ENCODE results near the gene KIAA1958. TPM values are rescaled to one million over a fixed set of nuclear protein-coding genes. Genes with fewer than 3 reads are reported as not detected.

The KIAA1958 gene
- total RNA-seq, 1 experiment from 2014 or later = 5.8 TPM

DNA sequence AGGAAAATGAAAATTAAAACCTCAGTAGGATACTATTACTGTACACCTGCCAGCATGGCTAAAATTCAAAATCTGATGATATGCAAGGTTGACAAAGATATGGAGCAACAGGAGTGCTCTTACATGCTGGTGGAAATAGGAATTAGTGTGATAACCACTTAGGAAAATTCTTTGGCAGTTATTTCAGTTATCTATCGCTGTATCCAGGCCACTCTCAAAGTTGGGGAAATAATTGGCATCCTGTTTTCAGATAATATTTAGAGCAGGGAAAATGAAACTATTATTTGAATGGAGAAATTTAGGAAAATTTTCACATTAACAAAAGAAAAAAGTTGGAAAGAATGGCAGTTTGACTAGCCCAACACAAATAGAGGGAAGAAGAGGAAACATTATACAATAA lies 50.9 kb downstream of the KIAA1958 start:
- POLR2A ChIA-PET = no interaction called here
- H3K4me1 Mint-ChIP-seq (ENCODE audit: insufficient read depth, unreplicated experiment) = peaks cover 9% of the 10 kb centered on the region
- H3K36me3 Mint-ChIP-seq (ENCODE audit: insufficient read depth, unreplicated experiment) = no peaks in the 10 kb centered on the region
- no peak for TF ChIP-seq CTCF (IDR thresholded peaks at IDR 0.05; ENCODE audit: unreplicated experiment)
- CTCF ChIA-PET = no interaction called here
- intact Hi-C loops (cut with micrococcal nuclease) = no loop called here
- no peaks in the 10 kb centered on the region for H3K27me3 Mint-ChIP-seq (ENCODE audit: insufficient read depth, unreplicated experiment)
- no peak overlapping the region for H3K4me3 Mint-ChIP-seq (ENCODE audit: unreplicated experiment)
- BruUV-seq (replicated peaks) = no TSS peak
- no peak for DNase-seq (ENCODE audit: unreplicated experiment)
- H3K27ac Mint-ChIP-seq (ENCODE audit: low read depth, unreplicated experiment) = no peak overlapping the region
- no peaks in the 10 kb centered on the region for H3K9me3 Mint-ChIP-seq (ENCODE audit: unreplicated experiment)

DNA sequence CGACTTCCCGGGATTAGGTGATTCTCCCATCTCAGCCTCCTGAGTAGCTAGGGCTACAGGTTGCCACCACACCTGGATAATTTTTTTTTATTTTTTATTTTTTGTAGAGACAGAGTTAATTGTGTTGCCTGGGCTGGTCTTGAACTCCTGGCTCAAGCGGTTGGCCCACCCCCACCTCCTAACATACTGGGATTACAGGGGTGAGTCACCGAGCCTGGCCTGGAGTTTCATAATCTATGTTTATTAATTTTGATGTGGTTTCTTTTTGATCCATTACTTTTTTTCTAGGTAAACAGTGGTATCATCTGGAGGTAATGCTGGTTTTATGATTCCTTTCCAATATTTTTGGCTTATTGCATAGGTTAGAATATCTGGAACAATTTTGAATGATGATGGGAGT lies 54.2 kb downstream of the KIAA1958 start:
- intact Hi-C loops (cut with micrococcal nuclease) = no loop called here
- no TSS peak for BruUV-seq (replicated peaks)
- H3K4me1 Mint-ChIP-seq (ENCODE audit: insufficient read depth, unreplicated experiment) = peaks cover 3% of the 10 kb centered on the region
- no peak for TF ChIP-seq CTCF (IDR thresholded peaks at IDR 0.05; ENCODE audit: unreplicated experiment)
- ChIA-PET CTCF (interaction anchor here (0.6 to 0.7 kb wide), 2 partner anchors 20 to 430 kb away, joined by 3 read pairs; no protein-coding TSS in a partner anchor), POLR2A (no interaction called here)
- no peak overlapping the region for H3K27ac Mint-ChIP-seq (ENCODE audit: low read depth, unreplicated experiment)
- H3K9me3 Mint-ChIP-seq (ENCODE audit: unreplicated experiment) = no peaks in the 10 kb centered on the region
- H3K36me3 Mint-ChIP-seq (ENCODE audit: insufficient read depth, unreplicated experiment) = no peaks in the 10 kb centered on the region
- DNase-seq (ENCODE audit: unreplicated experiment) = no peak
- H3K27me3 Mint-ChIP-seq (ENCODE audit: insufficient read depth, unreplicated experiment) = no peaks in the 10 kb centered on the region
- H3K4me3 Mint-ChIP-seq (ENCODE audit: unreplicated experiment) = no peak overlapping the region

- DNase-seq (ENCODE audit: unreplicated experiment) = no peak
- ChIA-PET CTCF (interaction anchor here (0.6 kb wide), 1 partner anchor 467 kb away, joined by 3 read pairs; no protein-coding TSS in a partner anchor), POLR2A (no interaction called here)
- Mint-ChIP-seq H3K36me3 (ENCODE audit: insufficient read depth, unreplicated experiment) (no peaks in the 10 kb centered on the region), H3K4me3 (ENCODE audit: unreplicated experiment) (no peak overlapping the region), H3K27me3 (ENCODE audit: insufficient read depth, unreplicated experiment) (no peaks in the 10 kb centered on the region), H3K4me1 (ENCODE audit: insufficient read depth, unreplicated experiment) (peaks cover 9% of the 10 kb centered on the region), H3K9me3 (ENCODE audit: unreplicated experiment) (no peaks in the 10 kb centered on the region), H3K27ac (ENCODE audit: low read depth, unreplicated experiment) (no peak overlapping the region)
- no peak for TF ChIP-seq CTCF (IDR thresholded peaks at IDR 0.05; ENCODE audit: unreplicated experiment)
- intact Hi-C loops (cut with micrococcal nuclease) = no loop called here
- BruUV-seq (replicated peaks) = no TSS peak
Observed at GRCh38 chr9:112541685-112542084, 55.1 kb downstream of the KIAA1958 start.

- Mint-ChIP-seq H3K4me3 (ENCODE audit: unreplicated experiment) (no peak overlapping the region), H3K27me3 (ENCODE audit: insufficient read depth, unreplicated experiment) (no peaks in the 10 kb centered on the region), H3K27ac (ENCODE audit: low read depth, unreplicated experiment) (no peak overlapping the region), H3K4me1 (ENCODE audit: insufficient read depth, unreplicated experiment) (peaks cover 11% of the 10 kb centered on the region), H3K36me3 (ENCODE audit: insufficient read depth, unreplicated experiment) (no peaks in the 10 kb centered on the region), H3K9me3 (ENCODE audit: unreplicated experiment) (no peaks in the 10 kb centered on the region)
- DNase-seq (ENCODE audit: unreplicated experiment) = no peak
- no peak for TF ChIP-seq CTCF (IDR thresholded peaks at IDR 0.05; ENCODE audit: unreplicated experiment)
- POLR2A ChIA-PET = no interaction called here
- BruUV-seq (replicated peaks) = no TSS peak
- intact Hi-C loops (cut with micrococcal nuclease) = no loop called here
- CTCF ChIA-PET = no interaction called here
Observed at GRCh38 chr9:112542593-112543292, 56.1 kb downstream of the KIAA1958 start.

Measured in MCF 10A (cell line).